H9 (cell line): ENCODE results near the gene HPDL. TPM values are rescaled to one million over a fixed set of nuclear protein-coding genes. Genes with fewer than 3 reads are reported as not detected.

Experiments used
- DNase-seq: peaks from one replicate; pipeline ENCODE4 v3.0.0-alpha.2; 2017
- H2AFZ ChIP-seq: one replicate; pipeline ENCODE4 v1.6.1; 2013; ENCODE audit warnings: mild to moderate bottlenecking, low read length, control low read depth, moderate library complexity
- H2AK5ac ChIP-seq: 2 replicates; pipeline ENCODE4 v1.6.1; 2013; ENCODE audit warnings: low read length, control low read depth, mixed read lengths; ENCODE audit not compliant: insufficient read length
- H2BK120ac ChIP-seq: one replicate; pipeline ENCODE4 v1.6.1; 2013; ENCODE audit warnings: low read depth, mild to moderate bottlenecking, low read length, control low read depth, inconsistent platforms; ENCODE audit not compliant: poor library complexity, severe bottlenecking
- H2BK12ac ChIP-seq: 2 replicates; pipeline ENCODE4 v1.6.1; 2013; ENCODE audit warnings: low read length, control low read depth, mixed read lengths, low read depth; ENCODE audit not compliant: insufficient read length
- H2BK15ac ChIP-seq: 2 replicates; pipeline ENCODE4 v1.6.1; 2013; ENCODE audit warnings: low read depth, low read length, control low read depth
- H2BK20ac ChIP-seq: one replicate; pipeline ENCODE4 v1.6.1; 2013; ENCODE audit warnings: low read depth, mild to moderate bottlenecking, low read length, control low read depth, inconsistent platforms; ENCODE audit not compliant: poor library complexity, severe bottlenecking
- H2BK5ac ChIP-seq: 2 replicates; pipeline ENCODE4 v1.6.1; 2013; ENCODE audit warnings: low read length, control low read depth, mixed read lengths; ENCODE audit not compliant: insufficient read length
- H3K14ac ChIP-seq: 2 replicates; pipeline ENCODE4 v1.6.1; 2013; ENCODE audit warnings: low read length, control low read depth; ENCODE audit not compliant: insufficient read depth
- H3K18ac ChIP-seq: 2 replicates; pipeline ENCODE4 v1.6.1; 2013; ENCODE audit warnings: low read depth, mild to moderate bottlenecking, mixed read lengths, low read length, control low read depth; ENCODE audit not compliant: insufficient read length
- H3K23ac ChIP-seq: 2 replicates; pipeline ENCODE4 v1.6.1; 2013; ENCODE audit warnings: low read length, control low read depth, mixed read lengths, low read depth; ENCODE audit not compliant: insufficient read length
- H3K23me2 ChIP-seq: 2 replicates; pipeline ENCODE4 v1.6.1; 2013; ENCODE audit warnings: low read depth, mild to moderate bottlenecking, mixed read lengths, low read length, control low read depth; ENCODE audit not compliant: insufficient read length, poor library complexity, severe bottlenecking
- H3K27ac ChIP-seq: 2 replicates; pipeline ENCODE4 v1.5.1; 2013; ENCODE audit warnings: low read length, control low read depth, mixed read lengths, low read depth; ENCODE audit not compliant: insufficient read length
- H3K27me3 ChIP-seq: 2 replicates; pipeline ENCODE4 v1.6.1; 2013; ENCODE audit warnings: low read length, control low read depth, inconsistent platforms; ENCODE audit not compliant: insufficient read depth
- H3K4ac ChIP-seq: 2 replicates; pipeline ENCODE4 v1.6.1; 2013; ENCODE audit warnings: low read depth, mild to moderate bottlenecking, control low read depth, inconsistent platforms, low read length, moderate library complexity
- H3K4me1 ChIP-seq: 2 replicates; pipeline ENCODE4 v1.6.1; 2013; ENCODE audit warnings: low read length, control low read depth, inconsistent platforms; ENCODE audit not compliant: insufficient read depth
- H3K4me2 ChIP-seq: 2 replicates; pipeline ENCODE4 v1.6.1; 2013; ENCODE audit warnings: low read length, control low read depth, mixed read lengths; ENCODE audit not compliant: insufficient read length, insufficient read depth
- H3K56ac ChIP-seq: 2 replicates; pipeline ENCODE4 v1.6.1; 2013; ENCODE audit warnings: low read depth, mild to moderate bottlenecking, mixed read lengths, low read length, control low read depth; ENCODE audit not compliant: insufficient read length
- H3K79me1 ChIP-seq: 2 replicates; pipeline ENCODE4 v1.6.1; 2013; ENCODE audit warnings: low read depth, mild to moderate bottlenecking, moderate library complexity, low read length, control low read depth, inconsistent platforms; ENCODE audit not compliant: insufficient read depth, poor library complexity, severe bottlenecking
- H3K79me2 ChIP-seq: 2 replicates; pipeline ENCODE4 v1.6.1; 2013; ENCODE audit warnings: low read length, control low read depth, inconsistent platforms; ENCODE audit not compliant: insufficient read depth
- H3K9ac ChIP-seq: 2 replicates; pipeline ENCODE4 v1.6.1; 2013; ENCODE audit warnings: low read length, control low read depth, mixed read lengths; ENCODE audit not compliant: insufficient read length; ENCODE audit errors: extremely low read depth
- H3K9me3 ChIP-seq: one replicate; pipeline ENCODE4 v1.6.1; 2013; ENCODE audit warnings: low read depth, low read length, inconsistent platforms; ENCODE audit not compliant: control insufficient read depth
- H3T11ph ChIP-seq: one replicate; pipeline ENCODE4 v1.6.1; 2013; ENCODE audit warnings: mild to moderate bottlenecking, low read length, control low read depth, inconsistent platforms
- H4K20me1 ChIP-seq: one replicate; pipeline ENCODE4 v1.6.1; 2013; ENCODE audit not compliant: control insufficient read depth, insufficient read length, insufficient read depth
- H4K5ac ChIP-seq: 2 replicates; pipeline ENCODE4 v1.6.1; 2013; ENCODE audit warnings: low read depth, mild to moderate bottlenecking, mixed read lengths, low read length, control low read depth; ENCODE audit not compliant: insufficient read length
- H4K8ac ChIP-seq: replicated peaks from 2 replicates; pipeline ENCODE4 v1.6.1; 2013; ENCODE audit warnings: low read length, control low read depth, mixed read lengths, low read depth; ENCODE audit not compliant: insufficient read length
- H4K91ac ChIP-seq: 2 replicates; pipeline ENCODE4 v1.6.1; 2013; ENCODE audit warnings: low read depth, mild to moderate bottlenecking, moderate library complexity, mixed read lengths, low read length, control low read depth; ENCODE audit not compliant: insufficient read length
- H3K27ac Mint-ChIP-seq, 3 experiments: 2 replicates in 2 of 3; 3 replicates in 1 of 3; pipeline ENCODE4 v1.8.0; 2020 to 2021; ENCODE audit warnings: mixed read lengths in 3 of 3, mild to moderate bottlenecking in 1 of 3, moderate library complexity in 1 of 3
- H3K27me3 Mint-ChIP-seq: 2 replicates; pipeline ENCODE4 v1.8.0; 2021; ENCODE audit warnings: low read depth, mild to moderate bottlenecking, moderate library complexity, mixed read lengths
- H3K36me3 Mint-ChIP-seq, 3 experiments: 2 replicates in 2 of 3; 3 replicates in 1 of 3; pipeline ENCODE4 v1.8.0; 2020 to 2021; ENCODE audit warnings: low read depth in 3 of 3, mixed read lengths in 3 of 3; ENCODE audit not compliant: insufficient read depth in 1 of 3
- H3K4me1 Mint-ChIP-seq, 2 experiments: 2 replicates each; pipeline ENCODE4 v1.8.0; 2020; ENCODE audit warnings: mixed read lengths in 2 of 2
- H3K4me3 Mint-ChIP-seq, 2 experiments: 2 replicates in 1 of 2; 3 replicates in 1 of 2; pipeline ENCODE4 v1.8.0; 2020 to 2021; ENCODE audit warnings: mild to moderate bottlenecking in 2 of 2, mixed read lengths in 2 of 2, moderate library complexity in 1 of 2
- H3K9me3 Mint-ChIP-seq, 2 experiments: 2 replicates in 1 of 2; 3 replicates in 1 of 2; pipeline ENCODE4 v1.8.0; 2020; ENCODE audit warnings: mild to moderate bottlenecking in 2 of 2, mixed read lengths in 2 of 2, moderate library complexity in 1 of 2
- CTCF ChIP-seq: fragments of 200-600 bp; sonication (generic); conservative IDR thresholded peaks from 3 replicates; pipeline ENCODE4 v1.8.0; 2021; ENCODE audit warnings: antibody characterized with exemption, mild to moderate bottlenecking
- WGBS: extraction: QIAGEN DNeasy Blood & Tissue Kit; methylation state at CpG from one replicate; pipeline ENCODE4 v1.1.7; 2013; ENCODE audit warnings: missing lambda C conversion rate, low lambda C conversion rate, mixed read lengths; ENCODE audit not compliant: insufficient read length; ENCODE audit errors: extremely low coverage; 5-methylcytosine and 5-hydroxymethylcytosine counted together
- total RNA-seq: library from RNA; stranded (reverse); gene quantifications from 2 replicates; pipeline ENCODE4 v1.2.1, GENCODE V29; 2021

The HPDL gene
- total RNA-seq, 1 experiment from 2014 or later = 10.6 TPM

DNA sequence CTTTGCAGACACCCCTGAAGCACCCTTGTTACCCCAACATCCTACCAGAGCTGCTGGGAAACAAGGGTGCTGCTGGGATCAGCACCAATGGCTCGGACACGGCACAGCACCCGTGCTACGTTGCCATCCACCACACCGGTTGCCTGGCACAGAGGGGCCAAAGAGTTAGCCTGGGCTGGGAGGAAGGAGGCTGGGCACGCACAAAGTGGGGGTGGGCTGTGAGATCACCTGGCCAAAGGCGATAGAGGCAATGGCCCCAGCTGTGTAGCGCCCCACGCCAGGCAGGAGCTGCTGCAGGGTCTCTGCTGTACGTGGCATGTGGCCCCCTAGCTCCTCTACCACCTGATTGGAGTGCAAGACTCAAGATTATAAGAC lies 5.6 kb downstream of the HPDL start:
- no peak for DNase-seq
- Histone ChIP-seq H3T11ph (no peak overlapping the region), H3K27me3 (no peaks in the 10 kb centered on the region), H2BK15ac (no peak overlapping the region), H3K9ac (no peak overlapping the region), H3K23me2 (peaks cover 12% of the 10 kb centered on the region), H4K5ac (no peak overlapping the region), H2BK20ac (no peak overlapping the region), H3K27ac (no peak overlapping the region), H3K56ac (no peak overlapping the region), H3K4me1 (peaks cover 4% of the 10 kb centered on the region; the same call in 1 of the 2 replicates), H3K23ac (no peak overlapping the region), H4K20me1 (no peaks in the 10 kb centered on the region), H3K4ac (no peak overlapping the region), H2BK120ac (no peak overlapping the region), H3K79me2 (no peaks in the 10 kb centered on the region), H2AFZ (no peak overlapping the region), H3K18ac (no peak overlapping the region), H2BK12ac (no peak overlapping the region), H4K8ac (no peak overlapping the region), H3K4me2 (no peak overlapping the region), H2BK5ac (no peak overlapping the region), H2AK5ac (no peak overlapping the region), H3K14ac (no peak overlapping the region), H3K9me3 (no peaks in the 10 kb centered on the region), H4K91ac (no peak overlapping the region), H3K79me1 (no peaks in the 10 kb centered on the region)
- Mint-ChIP-seq H3K27me3 (no peaks in the 10 kb centered on the region), H3K4me1 (peaks cover 37 to 51% of the 10 kb centered on the region in 2 experiments), H3K4me3 (no peak overlapping the region), H3K27ac (peak overlapping the region in 1 of 3 experiments; percentile 48; a peak in 1 of 7 replicates), H3K36me3 (peaks cover 31 to 58% (median 51%) of the 10 kb centered on the region in 3 experiments; a peak in 6 of 7 replicates), H3K9me3 (no peaks in the 10 kb centered on the region)
- no CpG with 5 or more reads among the region's 10 CpGs for whole genome bisulfite sequencing
- TF ChIP-seq CTCF = no peak
